Measurements from ENCODE around the gene ZNF488.

ZNF488 gene

GRCh38 chr10:47381103-47381395 is 3.0 kb downstream of the ZNF488 start:
- DNase-seq = no peak

- no peak for DNase-seq
These were observed 3.6 kb downstream of the ZNF488 start for GRCh38 chr10:47380341-47381102.

DNA sequence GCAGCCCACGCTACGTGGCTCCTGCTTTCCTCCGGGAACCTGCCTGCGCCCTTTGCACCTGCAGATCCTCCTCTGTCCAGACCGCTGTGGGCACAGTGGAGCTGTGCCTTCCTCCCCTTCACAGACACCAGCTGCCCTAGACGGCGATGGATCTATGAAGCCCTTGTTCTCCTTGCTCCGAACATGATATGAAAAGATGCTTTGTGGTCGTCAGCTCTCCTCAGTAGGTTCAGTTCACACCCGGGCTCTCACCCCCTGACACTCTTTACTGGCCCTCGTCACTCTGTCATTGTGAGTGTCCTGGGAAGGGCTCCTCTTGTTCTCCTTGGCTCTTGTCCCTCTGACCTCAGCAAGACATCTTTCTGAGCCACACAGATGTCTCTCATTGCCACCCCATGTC is 4.2 kb downstream of the ZNF488 start:
- DNase-seq = no peak

DNA sequence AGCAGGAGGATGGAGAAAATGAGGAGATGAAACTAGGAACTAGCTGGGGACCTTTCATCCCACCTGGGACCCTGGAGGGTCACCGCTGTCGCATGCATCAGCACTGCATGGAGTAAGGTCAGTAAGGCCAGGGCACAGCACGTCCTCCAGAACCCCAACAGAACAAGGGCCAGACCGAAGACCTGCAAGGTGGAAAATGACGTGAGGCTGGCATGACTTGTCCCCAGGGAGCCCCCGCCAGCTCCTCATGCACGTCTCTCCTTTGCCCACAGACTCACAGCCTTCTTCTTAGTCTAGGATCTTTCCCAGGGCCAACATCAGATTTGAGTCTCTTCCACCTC is 4.7 kb downstream of the ZNF488 start:
- DNase-seq = no peak

GRCh38 chr10:47378606-47379444 is 5.3 kb downstream of the ZNF488 start:
- DNase-seq = no peak

DNA sequence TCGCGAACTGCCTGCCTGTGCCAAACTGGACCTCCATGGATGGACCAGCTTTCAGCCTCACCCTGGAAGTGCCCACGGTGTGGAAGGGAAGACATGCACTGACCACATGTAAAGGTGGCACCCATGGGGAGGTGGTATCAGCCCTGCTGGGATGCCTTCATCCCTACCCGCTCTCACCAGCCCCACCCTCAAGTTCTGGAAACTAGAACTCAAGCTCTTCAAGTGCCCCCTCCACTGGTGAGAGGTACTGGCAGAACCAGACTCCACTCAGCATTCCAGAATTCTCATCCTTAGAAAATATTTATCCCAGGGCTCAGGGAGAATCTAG is 5.9 kb downstream of the ZNF488 start:
- DNase-seq = no peak

DNA sequence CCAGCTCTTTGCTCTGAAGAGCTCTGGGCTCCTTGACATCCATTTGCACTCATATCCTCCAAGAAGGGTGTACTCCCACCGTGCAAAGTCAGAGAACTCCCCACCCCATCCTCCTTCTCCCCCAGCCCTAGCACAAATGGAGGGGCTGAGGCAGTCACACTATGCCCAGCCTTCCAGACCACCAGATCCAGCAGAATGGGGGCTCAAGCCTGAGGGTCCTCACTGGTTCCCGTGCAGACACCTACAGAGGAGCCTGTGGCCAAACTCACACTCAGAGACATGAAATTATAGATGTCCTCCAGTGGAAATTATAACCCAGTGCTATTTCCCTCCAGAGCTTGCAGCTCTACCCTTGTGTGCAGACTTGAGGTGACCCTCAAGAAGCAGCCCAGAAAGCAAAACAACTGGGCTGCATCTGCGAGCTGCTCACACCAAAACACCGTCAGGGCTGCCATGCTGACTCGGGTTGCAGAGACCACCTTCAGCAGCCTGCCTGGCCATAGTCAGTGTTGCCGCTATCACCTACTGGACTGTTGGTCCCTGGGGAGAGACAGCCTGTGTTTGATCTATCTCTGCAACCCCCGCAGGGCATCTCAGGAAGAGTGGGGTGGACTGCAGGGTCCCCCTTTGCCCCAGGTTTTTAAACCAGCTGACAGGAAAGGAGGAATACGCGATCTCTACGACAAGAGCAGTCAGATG is 7.4 kb downstream of the ZNF488 start:
- no peak for DNase-seq

DNA sequence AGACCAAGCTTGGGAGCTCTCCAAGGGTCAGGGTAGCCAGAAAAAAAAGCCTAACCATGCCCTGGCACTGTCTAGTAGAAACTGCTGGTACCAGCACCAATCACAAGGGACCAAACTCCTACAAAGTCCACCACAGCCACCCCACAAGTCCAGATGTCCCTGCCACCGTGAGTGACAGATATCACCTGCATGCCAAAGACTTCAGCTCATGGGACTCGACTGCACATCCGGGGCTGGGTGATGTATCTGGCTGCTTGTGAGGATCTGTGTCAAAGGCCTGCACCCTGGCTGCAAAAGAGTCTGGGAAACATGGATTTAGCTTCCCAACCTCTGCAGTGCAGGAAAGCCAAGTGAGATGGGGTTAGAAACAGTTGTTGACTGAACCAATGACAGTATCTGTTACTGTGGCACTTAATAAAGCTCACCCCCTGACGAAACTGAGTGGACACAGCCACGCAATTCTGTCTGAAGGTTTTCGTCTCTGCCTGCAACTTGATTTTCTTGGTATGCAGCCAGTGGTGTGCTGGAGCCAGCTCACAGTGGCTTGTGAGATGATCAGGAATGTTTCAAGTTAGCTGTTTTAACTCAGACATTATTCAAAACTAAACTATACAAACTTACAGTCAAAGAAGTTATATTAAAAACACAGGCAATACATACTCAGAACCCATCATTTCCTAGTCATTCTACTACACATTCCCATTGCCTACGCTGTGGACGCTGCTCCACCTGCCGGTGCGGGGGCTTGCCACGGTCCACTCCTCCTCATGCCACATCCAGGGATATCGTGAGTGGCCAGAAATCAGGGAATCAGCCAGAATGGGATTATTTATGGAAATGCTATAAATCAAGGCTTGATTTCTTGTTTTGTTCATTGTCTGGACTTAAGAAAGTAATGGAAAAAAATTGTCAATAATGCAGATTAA is 9.2 kb downstream of the ZNF488 start:
- no peak for DNase-seq

DNA sequence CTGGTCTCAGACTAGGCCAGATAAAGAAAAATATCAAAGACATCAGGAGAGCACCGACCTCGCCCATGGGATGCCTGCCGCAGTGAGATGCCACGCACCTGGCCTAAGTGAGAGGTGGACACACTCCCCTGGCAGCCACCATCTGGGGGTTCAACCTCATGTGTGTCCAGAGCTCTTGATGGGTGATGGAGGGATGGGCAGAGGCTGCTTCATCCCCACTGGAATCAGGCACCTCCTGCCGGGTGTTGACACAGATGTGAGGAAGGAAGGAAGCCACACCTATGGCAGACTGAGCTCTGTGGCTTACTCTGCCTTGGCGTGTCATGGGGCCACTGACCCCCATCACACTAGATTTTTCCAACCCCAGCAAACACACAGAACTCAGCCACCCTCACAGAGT is 11.4 kb downstream of the ZNF488 start:
- DNase-seq = no peak

GRCh38 chr10:47371629-47372485 is 12.2 kb downstream of the ZNF488 start:
- DNase-seq = no peak

- no peak for DNase-seq
These were observed 13.2 kb downstream of the ZNF488 start for GRCh38 chr10:47370878-47371277.

GRCh38 chr10:47370015-47370767 is 13.9 kb downstream of the ZNF488 start:
- DNase-seq = no peak

DNA sequence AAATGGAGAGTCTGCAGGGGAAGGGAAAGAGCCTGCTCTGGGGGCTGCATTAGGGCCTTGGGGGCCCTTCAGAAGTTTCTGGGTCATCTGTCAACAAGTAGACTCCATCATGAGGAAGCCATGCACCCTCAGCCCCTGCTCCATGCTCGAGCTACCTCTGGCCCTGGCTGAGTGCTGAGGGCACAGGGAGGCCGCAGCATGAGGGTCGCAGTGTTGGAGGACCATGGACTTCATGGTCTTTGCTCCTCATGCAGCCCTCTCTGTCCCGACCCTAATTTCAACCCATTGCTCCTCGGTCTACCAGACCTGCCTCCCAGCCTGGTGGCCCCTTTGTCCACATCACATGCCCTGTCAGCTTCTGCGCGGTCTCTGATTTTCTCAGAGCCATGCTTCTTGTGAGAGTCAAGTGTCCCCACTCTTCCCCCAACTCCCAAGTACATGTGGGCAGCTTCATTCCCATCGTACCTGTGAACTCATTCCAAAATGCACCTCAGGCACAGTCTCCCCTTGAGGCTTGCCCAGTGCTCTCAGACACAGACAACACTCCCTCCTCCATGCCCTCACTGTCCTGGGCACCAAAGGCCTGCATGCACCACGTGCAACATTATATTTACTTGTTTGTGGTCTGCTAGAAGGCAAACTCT is 14.7 kb downstream of the ZNF488 start:
- no peak for DNase-seq

DNA sequence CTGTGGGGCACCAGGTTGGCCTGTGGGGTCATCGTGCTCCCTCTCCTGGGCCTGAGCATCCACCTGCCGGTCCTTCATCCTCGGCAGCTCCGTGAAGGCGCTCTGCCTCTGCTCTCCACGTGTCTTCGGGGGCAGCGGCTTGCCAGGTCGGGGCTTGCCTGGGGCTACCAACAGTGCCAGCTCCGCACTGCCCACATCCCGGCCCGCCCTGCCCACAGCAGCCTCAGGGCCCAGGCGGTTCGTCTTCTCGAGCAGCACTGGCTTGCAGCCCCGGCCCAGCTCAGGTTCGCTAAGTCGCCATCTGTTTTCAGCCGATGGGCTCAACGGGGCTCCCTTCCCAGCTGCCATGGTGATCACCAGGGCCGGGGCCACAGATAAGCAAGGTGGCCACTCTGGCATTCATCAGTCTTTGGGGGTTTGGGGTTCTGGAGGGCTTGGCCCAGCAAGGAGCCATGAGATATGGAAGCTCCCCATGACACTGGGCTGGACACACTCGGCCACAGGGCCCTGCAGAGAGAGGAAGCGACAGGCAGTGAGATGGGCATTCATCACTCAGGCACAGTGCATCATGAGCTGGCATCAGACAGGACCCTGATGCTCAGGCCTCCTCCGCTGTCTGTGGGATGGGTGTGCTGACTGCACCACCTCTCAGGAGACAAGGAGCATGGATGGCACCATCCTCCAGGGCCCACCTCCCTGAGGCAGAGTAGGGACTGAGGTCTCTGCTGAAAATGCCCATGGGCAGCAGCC is 15.5 kb downstream of the ZNF488 start:
- DNase-seq = no peak

GRCh38 chr10:47367646-47368045 is 16.4 kb downstream of the ZNF488 start:
- no peak for DNase-seq

GRCh38 chr10:47366731-47367460 is 17.2 kb downstream of the ZNF488 start:
- no peak for DNase-seq

DNA sequence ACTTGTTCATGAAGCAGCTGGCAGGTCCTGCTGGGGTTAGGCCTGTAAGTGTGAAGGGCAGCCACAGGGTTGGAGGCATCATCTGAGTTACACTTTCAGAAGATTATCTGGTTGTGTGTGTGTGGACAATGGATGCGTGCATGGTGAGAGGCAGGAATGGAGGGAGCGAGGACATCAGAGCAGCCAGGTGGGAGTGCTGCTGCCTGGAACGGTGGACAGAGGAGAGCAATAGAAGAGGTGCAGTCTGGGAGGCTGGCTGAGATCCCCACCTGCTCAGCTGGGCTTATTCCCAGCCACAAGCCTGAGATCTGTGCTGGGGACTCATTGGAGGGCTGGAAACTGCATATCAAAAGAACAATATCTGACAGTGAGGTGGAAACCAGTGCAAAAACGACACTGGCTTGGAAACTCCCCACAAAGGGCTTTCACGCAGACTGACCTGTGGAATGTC is 17.9 kb downstream of the ZNF488 start:
- DNase-seq = no peak

DNA sequence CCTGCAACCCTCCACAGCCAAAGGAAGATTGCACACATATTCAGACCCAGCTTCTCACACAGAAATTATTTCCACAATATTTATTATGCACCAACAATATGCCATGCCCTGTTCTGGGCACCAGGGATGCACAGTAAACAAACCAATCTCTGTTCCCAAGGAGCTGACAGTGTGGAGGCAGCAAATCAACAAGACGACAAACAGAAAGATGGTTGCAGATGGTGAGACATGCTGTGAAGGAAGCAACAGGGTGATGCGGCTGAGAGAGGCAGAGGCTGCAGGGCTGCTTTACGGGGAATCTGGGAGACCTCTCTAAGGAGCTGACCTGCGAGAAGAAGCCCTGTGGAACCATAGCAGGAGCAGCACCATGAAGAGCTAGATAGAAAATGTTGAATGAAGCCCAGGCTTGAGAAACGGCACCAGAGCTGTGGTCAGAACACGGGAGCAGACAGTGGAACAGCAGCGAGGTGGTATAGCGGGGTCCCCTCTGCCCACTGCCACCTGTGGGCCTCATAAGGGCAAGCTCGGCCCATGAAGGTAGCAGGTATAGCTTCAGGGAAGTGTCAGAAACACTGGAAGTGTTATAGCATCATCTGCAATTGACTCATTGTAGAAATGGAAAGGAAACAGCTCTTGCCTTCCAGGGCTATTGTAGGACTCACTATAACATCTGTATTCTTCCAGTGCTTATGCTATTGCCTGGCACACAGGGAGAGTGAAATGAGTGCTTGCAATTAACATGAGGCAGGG is 18.5 kb downstream of the ZNF488 start:
- no peak for DNase-seq
